Stomach (tissue), 4 donors: ENCODE measurements around the gene RPP25L.

Experiments used
- CTCF ChIP-seq, 7 experiments: fragments of 450-650 bp in 4 of 7; fragments of 200-600 bp in 3 of 7; sonication (generic) in 3 of 7; IDR thresholded peaks; one replicate each; pipeline ENCODE4 v1.5.1; 2016 to 2019; ENCODE audit warnings: antibody characterized with exemption in 7 of 7, control low read depth in 2 of 7, mild to moderate bottlenecking in 1 of 7
- POLR2A ChIP-seq, 4 donors: fragments of 450-650 bp; IDR thresholded peaks; one replicate each; pipeline ENCODE4 v1.6.1; 2016; ENCODE audit warnings: antibody characterized with exemption in 4 of 4, control low read depth in 2 of 4, mild to moderate bottlenecking in 1 of 4, moderate library complexity in 1 of 4
- POLR2AphosphoS5 ChIP-seq, 3 donors: sonication (generic); formaldehyde crosslinking; IDR thresholded peaks; one replicate each; pipeline ENCODE4 v1.6.1; 2016; ENCODE audit warnings: antibody characterized with exemption in 3 of 3

GRCh38 chr9:34570809-34571480 lies 41.0 kb downstream of the RPP25L start:
- TF ChIP-seq CTCF (IDR thresholded peaks at IDR 0.05): no peak
- TF ChIP-seq POLR2AphosphoS5 (IDR thresholded peaks at IDR 0.05): no peak
- no peak for TF ChIP-seq POLR2A (IDR thresholded peaks at IDR 0.05)
